GM21529 (cell line): Measurements from ENCODE around the gene SPR.

Experiments used
- ATAC-seq: cut with Tn5 transposase; IDR thresholded peaks from one replicate; pipeline ENCODE4 v1.9.1; 2021; ENCODE audit not compliant: unreplicated experiment

The SPR gene

GRCh38 chr2:72887032-72887739 is at the start of gene SPR:
SPR (plus strand) TSS chr2:72887408; CDS start chr2:72887433, 25 bp downstream.
- peak; percentile 89 for ATAC-seq

- no peak for ATAC-seq
Measured at GRCh38 chr2:72840066-72840465, 47.1 kb upstream of the SPR start.

DNA sequence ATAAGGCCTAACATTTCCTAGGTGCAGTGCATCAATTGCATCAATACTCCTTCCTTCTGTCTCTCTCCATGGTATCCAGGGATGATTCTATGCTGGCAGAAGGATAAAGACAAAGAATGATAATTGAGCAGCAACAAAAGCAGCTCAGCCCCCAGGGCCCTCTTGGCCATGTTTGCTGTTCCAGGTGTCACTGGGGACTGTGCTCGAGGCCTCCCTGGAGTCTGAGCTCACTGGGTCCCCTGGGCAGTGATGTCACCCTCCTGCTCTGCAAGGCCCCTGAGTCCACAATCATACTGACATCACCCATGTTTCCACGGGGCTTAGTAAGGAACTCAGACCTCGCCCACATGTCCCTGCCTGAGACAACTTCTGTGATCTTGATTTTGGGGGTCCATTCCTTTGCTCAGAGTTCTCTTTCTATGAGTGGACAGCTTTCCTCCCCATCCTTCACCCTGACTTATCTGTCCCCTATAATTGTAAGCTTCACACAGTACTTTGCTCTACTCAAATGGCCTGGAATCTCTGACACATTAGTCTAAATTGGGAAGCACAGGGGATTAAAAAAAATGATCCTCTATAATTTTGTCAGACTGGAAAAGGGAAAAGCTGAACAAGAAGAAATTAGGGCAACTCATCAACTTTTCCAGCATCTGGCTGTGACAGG is 45.6 kb upstream of the SPR start:
- ATAC-seq: no peak

GRCh38 chr2:72843301-72843700 is 43.9 kb upstream of the SPR start:
- no peak for ATAC-seq

DNA sequence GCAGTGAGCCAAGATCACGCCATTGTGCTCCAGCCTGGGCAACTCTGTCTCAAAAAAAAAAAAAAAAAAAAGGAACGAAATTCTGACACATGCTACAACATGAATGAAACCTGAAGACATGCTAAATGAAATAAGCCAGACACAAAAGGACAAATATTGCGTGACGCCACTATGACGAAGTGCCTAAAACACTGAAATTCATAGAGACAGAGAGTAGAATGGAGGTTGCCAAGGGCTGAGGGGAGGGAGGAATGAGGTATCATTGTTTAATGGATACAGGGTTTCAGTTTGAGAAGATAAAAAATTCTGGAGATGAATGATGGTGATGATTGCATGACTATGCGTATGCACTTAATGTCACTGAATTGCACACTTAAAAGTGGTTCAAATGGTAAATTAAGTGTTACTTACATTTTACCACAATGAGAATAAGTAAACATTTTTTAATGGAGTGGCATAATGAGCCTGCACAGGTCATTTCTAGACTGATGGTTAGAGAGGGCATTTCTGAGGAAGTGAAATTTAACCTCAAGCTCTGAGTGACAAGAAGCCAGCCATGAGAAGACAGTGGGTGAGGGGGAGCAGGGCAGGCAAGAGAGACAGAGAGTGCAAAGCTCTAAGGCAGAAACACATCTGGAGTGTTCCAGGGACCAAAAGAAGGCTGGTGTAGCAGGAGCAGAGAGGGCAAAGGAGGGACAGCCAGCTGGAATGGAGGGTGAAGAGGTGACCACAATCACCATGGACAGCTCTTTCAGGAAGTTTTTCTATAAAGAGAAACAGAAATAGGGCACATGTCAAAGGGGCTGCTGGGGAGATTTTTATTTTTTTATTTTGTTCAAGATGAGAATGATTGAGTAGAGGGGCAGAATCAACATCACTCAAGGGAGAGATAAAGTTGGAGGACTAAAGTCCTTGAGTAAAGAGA is 40.8 kb upstream of the SPR start:
- ATAC-seq: peak; percentile 93

DNA sequence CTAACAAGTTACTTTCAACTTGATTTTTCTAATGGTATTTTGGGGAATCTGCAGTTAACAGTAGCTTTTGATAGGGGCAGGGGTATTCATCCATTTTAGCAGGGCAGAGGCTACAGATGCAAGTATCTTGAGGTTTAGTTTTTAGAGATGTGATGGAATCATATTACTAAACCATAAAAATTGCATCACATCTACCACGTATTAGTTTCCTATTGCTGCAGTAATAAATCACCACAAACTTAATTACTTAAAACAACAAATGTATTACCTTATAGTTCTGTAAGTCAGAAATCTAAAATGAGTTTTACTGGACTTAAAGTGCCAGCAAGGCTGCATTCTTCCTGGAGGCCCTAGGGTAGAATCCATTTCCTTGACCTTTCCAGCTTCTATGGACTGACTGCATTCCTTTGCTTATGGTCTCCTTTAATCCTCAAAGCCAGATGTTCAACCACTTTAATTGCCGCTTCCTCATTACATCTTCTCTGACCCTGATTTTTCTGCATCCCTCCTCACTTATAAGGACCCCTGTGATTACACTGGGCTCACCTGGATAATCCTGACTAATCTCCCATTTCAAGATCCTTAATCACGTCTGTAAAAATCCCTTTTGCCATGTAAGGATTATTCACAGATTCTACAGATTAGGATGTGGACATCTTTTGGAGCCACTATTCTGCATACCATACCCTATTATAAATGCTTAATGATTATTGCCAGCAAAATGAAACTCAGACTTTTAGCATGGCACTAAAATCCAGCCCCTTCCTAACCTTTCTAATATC is 39.5 kb upstream of the SPR start:
- no peak for ATAC-seq

DNA sequence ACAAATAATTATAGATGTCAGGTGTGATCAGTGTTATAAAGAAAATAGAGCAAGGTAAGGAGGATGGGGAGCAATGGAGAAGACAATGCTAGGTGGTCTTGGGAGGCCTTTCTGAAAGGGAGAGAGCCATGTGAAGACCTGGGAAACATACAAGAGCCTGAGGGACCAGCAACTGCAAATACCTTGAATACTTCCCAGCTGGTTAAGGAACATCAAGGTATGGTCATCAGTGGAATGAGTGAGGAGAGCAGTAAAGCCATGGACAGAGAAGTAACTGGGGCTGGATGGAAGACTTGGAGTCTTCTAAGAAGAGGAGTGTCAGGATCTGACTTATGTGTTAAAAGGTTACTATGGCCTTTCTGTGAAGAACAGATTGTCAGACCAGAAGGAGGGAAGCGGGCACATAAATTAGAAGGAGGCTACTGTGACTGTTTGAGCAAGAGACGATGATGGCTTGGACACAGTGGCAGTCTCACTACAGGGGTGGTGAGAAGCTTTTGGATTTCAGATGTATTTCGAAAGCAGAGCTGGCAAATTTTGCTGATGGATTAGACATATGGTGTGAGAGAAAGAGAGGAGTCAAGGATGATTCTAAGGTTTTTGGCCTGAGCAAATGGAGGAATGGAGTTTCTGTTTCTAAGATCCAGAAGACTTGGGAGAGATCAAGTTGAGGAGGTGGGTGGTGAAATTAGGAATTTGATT is 38.6 kb upstream of the SPR start:
- no peak for ATAC-seq

GRCh38 chr2:72849138-72849462 is 38.1 kb upstream of the SPR start:
- ATAC-seq: no peak

DNA sequence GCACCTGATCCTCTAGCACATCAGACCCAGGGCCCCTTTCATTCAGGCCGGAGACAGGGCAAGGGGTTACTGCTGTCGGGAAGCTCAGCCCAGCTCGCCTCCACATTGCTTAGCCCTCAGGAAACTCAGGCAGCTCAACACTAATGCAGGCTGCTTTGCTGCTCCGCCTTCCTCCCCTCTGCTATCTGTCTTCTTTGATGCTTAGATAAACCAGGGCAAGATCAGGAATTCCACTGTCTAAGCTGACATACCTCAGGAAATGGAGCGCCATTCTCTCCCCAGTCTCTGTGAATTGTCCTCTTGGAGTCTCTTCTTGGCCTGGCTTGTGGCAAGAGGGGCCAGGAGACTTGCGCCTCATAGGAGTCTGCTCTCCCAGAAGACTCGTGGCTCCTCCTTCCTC is 35.9 kb upstream of the SPR start:
- no peak for ATAC-seq

DNA sequence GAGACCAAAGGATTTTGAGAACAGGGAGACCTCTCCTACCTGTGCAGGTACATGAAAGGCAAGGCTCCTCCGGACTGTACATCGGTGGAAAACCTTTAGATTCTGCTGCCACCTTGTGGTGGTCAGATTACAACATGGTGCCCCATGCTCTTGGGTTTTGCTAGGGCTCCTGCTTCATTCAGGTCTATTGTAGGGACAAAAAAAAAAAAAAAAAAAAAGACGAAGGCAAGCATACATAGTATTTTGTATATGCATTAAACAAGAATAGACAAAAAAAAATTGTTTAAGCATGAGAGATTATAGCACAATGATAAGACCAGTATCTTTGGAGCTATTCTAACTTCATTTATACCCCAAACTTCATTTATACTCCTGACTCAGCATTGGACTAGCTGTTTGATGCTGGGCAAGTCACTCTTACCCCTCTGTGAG is 27.4 kb upstream of the SPR start:
- ATAC-seq: peak; percentile 51

DNA sequence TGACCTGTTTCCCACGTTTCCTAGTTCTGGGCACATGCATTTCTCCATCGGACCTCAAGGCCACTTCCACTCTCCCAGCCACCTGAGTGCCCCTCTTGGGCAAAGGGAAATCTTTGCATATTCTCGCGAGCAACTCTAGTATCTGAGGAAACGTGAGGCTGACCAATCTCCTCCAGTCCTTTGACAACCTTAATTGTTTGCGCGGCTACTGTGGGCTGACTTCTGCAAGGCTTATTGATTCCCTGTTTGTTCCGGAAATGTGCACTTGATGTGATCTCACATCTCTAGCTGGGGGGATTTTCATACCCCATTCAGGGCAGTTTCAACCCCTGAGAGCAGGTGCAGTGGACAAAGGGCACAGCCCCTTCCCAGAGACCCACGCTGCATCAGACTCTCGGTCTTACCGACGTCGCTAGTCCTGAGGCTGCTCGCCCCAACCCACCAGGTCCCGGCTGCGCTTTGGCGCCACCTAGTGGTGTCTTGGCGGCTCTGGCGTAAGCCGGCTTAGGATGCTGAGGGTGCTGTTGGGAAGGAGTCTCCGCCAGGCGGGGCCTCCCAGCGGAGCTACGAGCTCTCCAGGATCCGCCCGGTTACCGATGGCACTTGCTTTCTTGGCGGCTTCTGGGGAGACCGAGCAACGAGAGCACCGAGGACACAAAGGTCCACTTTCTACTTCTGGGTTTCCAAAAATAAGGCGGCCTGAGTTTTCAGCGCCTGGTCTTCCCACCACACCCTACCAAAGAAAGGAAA is 24.8 kb upstream of the SPR start:
- ATAC-seq: peak; percentile 88

DNA sequence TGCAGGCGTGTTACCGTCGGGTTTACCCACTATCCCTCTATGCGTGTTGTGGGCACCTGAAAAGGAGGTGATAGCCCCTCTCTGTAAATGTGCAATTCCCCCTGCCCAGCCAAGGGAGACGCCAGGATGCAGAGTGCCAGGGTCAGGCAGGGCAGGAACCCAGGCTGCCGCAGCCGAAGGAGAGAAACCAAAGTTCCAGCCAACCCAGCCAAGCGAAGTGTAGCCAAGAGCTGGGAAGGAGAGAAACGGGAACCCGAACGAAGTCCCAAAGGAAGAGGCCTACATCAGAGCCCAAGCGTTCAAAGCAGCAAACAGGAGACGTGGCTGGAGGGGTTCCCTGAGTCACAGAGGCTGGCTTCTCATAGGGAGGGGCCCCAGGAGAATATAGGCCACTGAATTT is 24.2 kb upstream of the SPR start:
- ATAC-seq: no peak

DNA sequence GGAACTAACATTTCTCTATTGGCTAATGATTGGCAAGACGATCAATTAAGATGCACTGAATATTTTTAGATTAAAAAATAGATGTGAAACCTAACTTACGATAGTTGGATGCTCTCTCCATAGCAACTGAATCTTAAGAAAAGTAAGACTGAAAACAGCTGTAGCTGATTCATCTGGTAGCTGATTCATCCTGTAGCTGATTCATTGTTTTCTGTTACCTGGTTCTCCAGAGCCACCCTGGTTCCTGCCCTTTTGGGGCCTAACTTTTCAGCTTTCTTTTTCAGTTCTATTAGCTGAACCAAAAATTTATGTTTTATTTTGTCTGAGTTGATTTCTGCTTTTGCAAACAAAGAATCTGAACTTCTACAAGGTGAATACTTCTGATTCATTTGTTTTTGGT is 22.7 kb upstream of the SPR start:
- peak; percentile 57 for ATAC-seq

- ATAC-seq: no peak
Measured at GRCh38 chr2:72871060-72871459, 16.1 kb upstream of the SPR start.

- no peak for ATAC-seq
Measured at GRCh38 chr2:72871880-72872279, 15.3 kb upstream of the SPR start.

- no peak for ATAC-seq
Measured at GRCh38 chr2:72883356-72883962, 3.7 kb upstream of the SPR start.

DNA sequence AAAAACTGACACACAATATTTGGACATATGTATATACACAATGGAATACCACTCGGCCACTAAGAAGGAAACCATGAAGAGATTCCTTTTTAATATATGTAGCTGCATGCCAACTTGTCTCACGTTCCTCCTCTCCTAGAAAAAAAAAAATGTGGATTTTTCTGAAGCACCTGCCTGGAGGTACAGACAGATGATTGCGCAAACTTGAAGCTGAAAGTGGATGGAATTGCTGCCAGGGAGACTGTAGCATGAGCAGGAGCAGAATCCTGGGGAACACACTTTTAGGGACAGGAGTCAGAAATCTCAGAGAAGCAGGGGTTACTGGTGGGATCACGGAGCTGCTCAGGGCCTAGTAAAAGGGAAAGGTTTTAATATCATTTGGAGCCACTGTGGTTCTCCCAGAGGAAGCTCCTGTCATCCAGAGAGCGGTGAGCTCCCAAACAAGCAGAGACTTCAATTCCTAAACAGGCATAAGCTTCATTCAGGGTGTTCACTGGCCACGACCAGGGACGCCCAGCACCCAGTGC is 640 bp upstream of the SPR start:
- no peak for ATAC-seq

DNA sequence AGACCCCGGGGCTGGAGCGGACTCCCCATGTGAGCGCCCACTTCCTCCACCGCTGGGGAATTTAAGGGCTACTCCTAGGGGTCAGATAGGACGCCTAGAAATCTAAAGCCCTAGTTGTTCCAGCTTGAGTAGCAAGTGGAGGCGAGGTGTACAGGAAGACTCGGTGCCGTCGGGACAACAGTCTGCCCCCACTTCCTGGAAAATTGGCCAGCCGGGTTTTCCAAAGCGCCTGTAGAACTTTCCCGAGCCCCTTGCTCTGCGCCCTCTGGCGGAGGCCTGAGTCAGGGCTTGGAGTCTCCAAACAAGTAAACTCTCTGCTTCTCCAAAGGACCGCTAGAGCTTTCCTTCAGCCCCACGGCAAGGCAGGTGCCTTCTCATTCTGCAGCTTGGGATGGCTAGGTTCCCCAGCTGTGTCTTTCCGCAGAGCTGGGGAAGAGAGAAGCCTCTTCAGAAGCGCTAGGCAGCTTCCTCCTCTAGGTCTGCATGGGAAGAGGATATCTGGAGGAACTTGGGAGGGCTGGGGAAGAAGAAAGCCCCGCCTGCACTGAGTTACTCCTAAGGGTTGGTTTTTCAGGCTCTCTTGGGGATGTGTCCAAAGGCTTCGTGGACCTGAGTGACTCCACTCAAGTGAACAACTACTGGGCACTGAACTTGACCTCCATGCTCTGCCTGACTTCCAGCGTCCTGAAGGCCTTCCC is 681 bp downstream of the SPR start:
- ATAC-seq: peak; percentile 52
